Neural progenitor cell (in vitro differentiated cells): ENCODE measurements around the gene COX7A1. TPM values are rescaled to one million over a fixed set of nuclear protein-coding genes. Genes with fewer than 3 reads are reported as not detected.
A peak's percentile ranks its signal among the peaks of the same experiment; 100 is the strongest.
"Not testable (repeated sequence)": the region's sequence is repeated elsewhere in the genome, so short reads cannot be mapped to it uniquely, and the experiment has no call there.

Experiments
- DNase-seq: peaks from one replicate; pipeline ENCODE4 v3.0.0-alpha.2; 2016; ENCODE audit warnings: low spot score
- H2AFZ ChIP-seq: fragments of 200-600 bp; sonication (generic); replicated peaks from 2 replicates; pipeline ENCODE4 v1.6.1; 2016; ENCODE audit warnings: antibody characterized with exemption
- H3F3A ChIP-seq: fragments of 200-600 bp; sonication (generic); 2 replicates; pipeline ENCODE4 v1.6.1; 2016; ENCODE audit warnings: antibody characterized with exemption, low read depth
- H3K27ac ChIP-seq: fragments of 200-600 bp; sonication (generic); 2 replicates; pipeline ENCODE4 v1.5.1; 2016; ENCODE audit warnings: mild to moderate bottlenecking
- H3K27me3 ChIP-seq: fragments of 200-600 bp; sonication (generic); 2 replicates; pipeline ENCODE4 v1.6.1; 2016; ENCODE audit warnings: mild to moderate bottlenecking, moderate library complexity
- H3K36me3 ChIP-seq: fragments of 200-600 bp; sonication (generic); 2 replicates; pipeline ENCODE4 v1.5.1; 2016
- H3K4me1 ChIP-seq: fragments of 200-600 bp; sonication (generic); 2 replicates; pipeline ENCODE4 v1.6.1; 2016; ENCODE audit warnings: mixed run types
- H3K4me2 ChIP-seq: fragments of 200-600 bp; sonication (generic); 2 replicates; pipeline ENCODE4 v1.6.1; 2016
- H3K4me3 ChIP-seq: fragments of 200-600 bp; sonication (generic); 2 replicates; pipeline ENCODE4 v1.5.1; 2016
- H3K79me2 ChIP-seq: fragments of 200-600 bp; sonication (generic); 2 replicates; pipeline ENCODE4 v1.6.1; 2016; ENCODE audit warnings: low read depth
- H3K9ac ChIP-seq: fragments of 200-600 bp; sonication (generic); 2 replicates; pipeline ENCODE4 v1.6.1; 2016
- H3K9me3 ChIP-seq: fragments of 200-600 bp; sonication (generic); 2 replicates; pipeline ENCODE4 v1.5.1; 2016; ENCODE audit warnings: low read depth
- H4K20me1 ChIP-seq: fragments of 200-600 bp; sonication (generic); 2 replicates; pipeline ENCODE4 v1.6.1; 2016; ENCODE audit warnings: low read depth
- H3K27ac Mint-ChIP-seq: 3 replicates; pipeline ENCODE4 v1.8.0; 2021; ENCODE audit warnings: mixed read lengths
- H3K27me3 Mint-ChIP-seq: 2 replicates; pipeline ENCODE4 v1.8.0; 2022; ENCODE audit warnings: low read depth, mild to moderate bottlenecking, inconsistent platforms, moderate library complexity, mixed read lengths; ENCODE audit not compliant: insufficient read depth
- H3K36me3 Mint-ChIP-seq: 3 replicates; pipeline ENCODE4 v1.8.0; 2021; ENCODE audit warnings: mixed read lengths
- H3K4me1 Mint-ChIP-seq: 3 replicates; pipeline ENCODE4 v1.8.0; 2021; ENCODE audit warnings: mixed read lengths
- H3K4me3 Mint-ChIP-seq: 3 replicates; pipeline ENCODE4 v1.8.0; 2021; ENCODE audit warnings: mild to moderate bottlenecking, moderate library complexity, mixed read lengths
- H3K9me3 Mint-ChIP-seq: 3 replicates; pipeline ENCODE4 v1.8.0; 2020; ENCODE audit warnings: mixed read lengths
- EZH2 ChIP-seq: fragments of 200-600 bp; sonication (generic); IDR thresholded peaks from 2 replicates; pipeline ENCODE4 v1.6.1; 2017; ENCODE audit warnings: antibody characterized with exemption, mild to moderate bottlenecking, moderate library complexity
- EZH2phosphoT487 ChIP-seq: fragments of 200-600 bp; sonication (generic); IDR thresholded peaks from 2 replicates; pipeline ENCODE4 v1.6.1; 2017; ENCODE audit warnings: antibody characterized with exemption
- total RNA-seq: library from RNA; depleted of rRNA; stranded (reverse); fragments of >200 nt; gene quantifications from 2 replicates; pipeline ENCODE4 v1.2.3, GENCODE V29; 2015; ENCODE audit warnings: low replicate concordance
- TF ChIP-seq, protein P1 (sequence below): fragments of 200-600 bp; sonication (generic); IDR thresholded peaks from 2 replicates; pipeline ENCODE4 v1.5.1; 2017; ENCODE audit warnings: antibody characterized with exemption, mild to moderate bottlenecking

COX7A1 gene
- total RNA-seq, 1 donor from 2014 or later = not detected

DNA sequence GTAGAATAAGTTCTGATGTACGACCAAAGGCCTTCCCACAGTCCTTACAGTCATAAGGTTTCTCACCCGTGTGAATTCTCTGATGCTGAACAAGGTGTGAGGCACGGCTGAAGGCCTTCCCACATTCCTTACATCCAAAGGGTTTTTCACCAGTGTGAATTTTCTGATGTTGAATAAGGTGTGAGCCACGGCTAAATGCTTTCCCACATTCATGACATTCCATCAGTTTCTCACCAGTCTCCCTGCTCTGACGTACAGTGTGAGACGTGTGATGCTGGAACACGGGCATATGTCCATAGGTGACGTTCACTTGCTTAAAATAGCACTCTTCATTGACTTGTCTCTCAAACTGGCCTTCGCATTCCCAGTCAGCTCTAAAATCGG lies 31.0 kb upstream of the COX7A1 start:
- Histone ChIP-seq H3K9ac (no peak overlapping the region), H3K36me3 (no peaks in the 10 kb centered on the region)
- TF ChIP-seq, protein P1, sequence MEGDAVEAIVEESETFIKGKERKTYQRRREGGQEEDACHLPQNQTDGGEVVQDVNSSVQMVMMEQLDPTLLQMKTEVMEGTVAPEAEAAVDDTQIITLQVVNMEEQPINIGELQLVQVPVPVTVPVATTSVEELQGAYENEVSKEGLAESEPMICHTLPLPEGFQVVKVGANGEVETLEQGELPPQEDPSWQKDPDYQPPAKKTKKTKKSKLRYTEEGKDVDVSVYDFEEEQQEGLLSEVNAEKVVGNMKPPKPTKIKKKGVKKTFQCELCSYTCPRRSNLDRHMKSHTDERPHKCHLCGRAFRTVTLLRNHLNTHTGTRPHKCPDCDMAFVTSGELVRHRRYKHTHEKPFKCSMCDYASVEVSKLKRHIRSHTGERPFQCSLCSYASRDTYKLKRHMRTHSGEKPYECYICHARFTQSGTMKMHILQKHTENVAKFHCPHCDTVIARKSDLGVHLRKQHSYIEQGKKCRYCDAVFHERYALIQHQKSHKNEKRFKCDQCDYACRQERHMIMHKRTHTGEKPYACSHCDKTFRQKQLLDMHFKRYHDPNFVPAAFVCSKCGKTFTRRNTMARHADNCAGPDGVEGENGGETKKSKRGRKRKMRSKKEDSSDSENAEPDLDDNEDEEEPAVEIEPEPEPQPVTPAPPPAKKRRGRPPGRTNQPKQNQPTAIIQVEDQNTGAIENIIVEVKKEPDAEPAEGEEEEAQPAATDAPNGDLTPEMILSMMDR = no peak
- TF ChIP-seq EZH2 = no peak
- TF ChIP-seq EZH2phosphoT487 = no peak

DNA sequence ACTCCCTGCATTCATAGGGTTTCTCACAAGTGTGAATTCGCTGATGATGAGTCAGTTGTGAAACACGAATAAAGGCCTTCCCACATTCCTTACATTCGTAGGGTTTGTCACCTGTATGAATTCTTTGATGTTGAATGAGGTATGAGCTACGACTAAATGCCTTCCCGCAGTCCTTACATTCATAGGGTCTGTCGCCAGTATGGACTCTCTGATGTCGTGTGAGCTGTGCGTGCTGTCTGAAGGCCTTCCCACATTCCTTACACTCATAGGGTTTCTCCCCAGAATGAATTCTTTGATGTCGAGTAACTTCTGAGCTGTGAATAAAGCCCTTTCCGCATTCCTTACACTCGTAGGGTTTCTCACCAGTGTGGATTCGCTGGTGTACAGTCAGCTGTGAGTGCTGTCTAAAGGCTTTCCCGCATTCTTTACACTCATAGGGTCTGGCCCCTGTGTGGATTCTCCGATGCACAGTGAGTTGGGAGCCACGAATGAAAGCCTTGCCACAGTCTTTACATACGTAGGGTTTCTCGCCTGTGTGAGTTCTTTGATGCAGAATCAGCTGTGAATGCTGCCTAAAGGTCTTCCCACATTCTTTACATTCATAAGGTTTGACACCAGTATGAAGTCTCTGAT lies 30.5 kb upstream of the COX7A1 start:
- Histone ChIP-seq H3K4me1 (no peaks in the 10 kb centered on the region), H3K9me3 (no peaks in the 10 kb centered on the region), H3F3A (no peaks in the 10 kb centered on the region), H3K36me3 (no peaks in the 10 kb centered on the region), H3K27me3 (no peaks in the 10 kb centered on the region), H2AFZ (no peak overlapping the region), H3K9ac (no peak overlapping the region), H3K27ac (no peak overlapping the region), H3K4me3 (no peak overlapping the region), H3K4me2 (no peak overlapping the region), H4K20me1 (no peaks in the 10 kb centered on the region), H3K79me2 (no peaks in the 10 kb centered on the region)
- Mint-ChIP-seq H3K36me3 (peaks cover 11% of the 10 kb centered on the region), H3K27ac (no peak overlapping the region), H3K4me1 (no peaks in the 10 kb centered on the region), H3K27me3 (no peaks in the 10 kb centered on the region), H3K9me3 (no peaks in the 10 kb centered on the region), H3K4me3 (no peak overlapping the region)
- DNase-seq = peak; percentile 23
- TF ChIP-seq, protein P1 = no peak
- TF ChIP-seq EZH2 (no peak), EZH2phosphoT487 (no peak)

More for the DNA sequence above, 31.0 kb upstream of the COX7A1 start:
- no peak overlapping the region for H2AFZ ChIP-seq
- H3K4me1 Mint-ChIP-seq = no peaks in the 10 kb centered on the region
- no peak overlapping the region for H3K4me3 Mint-ChIP-seq
- H3K36me3 Mint-ChIP-seq = peaks cover 11% of the 10 kb centered on the region
- H3K27ac ChIP-seq = no peak overlapping the region
- no peak overlapping the region for H3K4me2 ChIP-seq
- H3K4me3 ChIP-seq = no peak overlapping the region
- H3K27me3 ChIP-seq = no peaks in the 10 kb centered on the region
- DNase-seq = no peak
- no peaks in the 10 kb centered on the region for H3K4me1 ChIP-seq
- no peaks in the 10 kb centered on the region for H3K27me3 Mint-ChIP-seq
- H4K20me1 ChIP-seq = no peaks in the 10 kb centered on the region
- H3K9me3 Mint-ChIP-seq = no peaks in the 10 kb centered on the region
- H3F3A ChIP-seq = no peaks in the 10 kb centered on the region
- no peak overlapping the region for H3K27ac Mint-ChIP-seq
- no peaks in the 10 kb centered on the region for H3K79me2 ChIP-seq
- H3K9me3 ChIP-seq = no peaks in the 10 kb centered on the region

DNA sequence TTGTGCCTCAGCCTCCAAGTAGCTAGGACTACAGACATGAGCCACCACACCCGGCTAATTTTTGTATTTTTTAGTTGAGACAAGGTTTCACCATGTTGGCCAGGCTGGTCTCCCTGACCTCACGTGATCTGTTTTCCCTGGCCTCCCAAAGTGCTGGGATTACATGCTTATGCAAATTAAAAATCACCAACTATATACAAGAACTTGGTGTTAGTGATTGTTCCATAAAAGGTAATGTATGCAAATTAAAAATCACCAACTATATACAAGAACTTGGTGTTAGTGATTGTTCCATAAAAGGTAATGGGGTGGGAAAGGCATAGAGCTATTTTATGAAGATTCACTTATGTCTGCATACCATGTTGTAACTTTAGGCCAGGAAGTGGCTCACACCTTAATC lies 26.8 kb upstream of the COX7A1 start:
- not testable (repeated sequence) for H3K4me1 ChIP-seq, H3F3A ChIP-seq, H3K4me3 ChIP-seq, H3K27ac Mint-ChIP-seq, H3K9ac ChIP-seq, H3K9me3 ChIP-seq, DNase-seq, H3K4me3 Mint-ChIP-seq, H3K9me3 Mint-ChIP-seq, H3K79me2 ChIP-seq, H3K36me3 Mint-ChIP-seq, H3K27ac ChIP-seq, H3K4me2 ChIP-seq, H3K27me3 Mint-ChIP-seq, H4K20me1 ChIP-seq, H3K36me3 ChIP-seq, H3K27me3 ChIP-seq, H3K4me1 Mint-ChIP-seq, H2AFZ ChIP-seq

DNA sequence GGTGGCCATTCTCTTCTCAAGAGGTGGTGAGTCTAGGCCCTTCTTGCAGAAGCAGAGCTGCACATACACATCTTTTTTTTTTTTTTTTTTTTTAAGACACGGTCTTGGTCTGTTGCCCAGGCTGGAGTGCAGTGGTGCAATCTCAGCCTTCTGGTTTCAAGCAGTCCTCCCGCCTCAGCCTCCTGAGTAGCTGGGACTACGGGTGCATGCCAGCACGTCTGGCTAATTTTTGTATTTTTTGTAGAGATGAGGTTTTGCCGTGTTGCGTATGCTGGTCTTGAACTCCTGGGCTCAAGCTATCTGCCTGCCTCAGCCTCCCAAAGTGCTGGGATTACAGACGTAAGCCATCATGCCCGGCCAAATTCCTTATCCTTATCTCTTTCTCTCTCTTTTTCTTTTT lies 21.6 kb upstream of the COX7A1 start:
- not testable (repeated sequence) for H4K20me1 ChIP-seq, H3K4me1 Mint-ChIP-seq, H2AFZ ChIP-seq, DNase-seq, H3K36me3 ChIP-seq, H3K27ac ChIP-seq, H3K79me2 ChIP-seq, H3K36me3 Mint-ChIP-seq, H3K4me1 ChIP-seq, H3K4me3 ChIP-seq, H3K9ac ChIP-seq, H3K4me3 Mint-ChIP-seq, H3K27ac Mint-ChIP-seq, H3K27me3 ChIP-seq, H3K4me2 ChIP-seq, H3K9me3 Mint-ChIP-seq, H3K9me3 ChIP-seq, H3K27me3 Mint-ChIP-seq
- H3F3A ChIP-seq = peaks cover 13% of the 10 kb centered on the region
